HepG2 (cell line): ENCODE measurements around the gene IRF2BPL. TPM values are rescaled to one million over a fixed set of nuclear protein-coding genes. Genes with fewer than 3 reads are reported as not detected.

Experiments
- IKZF4 ChIP-seq: sonication (generic); formaldehyde crosslinking; IDR thresholded peaks from 2 replicates; pipeline ENCODE4 v1.5.1; 2020; ENCODE audit warnings: borderline replicate concordance, mild to moderate bottlenecking, low read depth, missing genetic modification reagents; ENCODE audit errors: not compliant biosample characterization
- MBNL3 ChIP-seq: fragments of 250-450 bp; sonication (Bioruptor Pico); conservative IDR thresholded peaks from 2 replicates; pipeline ENCODE4 v1.8.0; 2022; ENCODE audit warnings: mild to moderate bottlenecking, inconsistent platforms
- NFE2 ChIP-seq: sonication (generic); formaldehyde crosslinking; IDR thresholded peaks from 2 replicates; pipeline ENCODE4 v1.4.0; 2020; ENCODE audit warnings: missing genetic modification reagents
- SAP130 ChIP-seq: IDR thresholded peaks from 2 replicates; pipeline ENCODE4 v1.6.1; 2016; ENCODE audit warnings: low read depth
- SP5 ChIP-seq: IDR thresholded peaks from 2 replicates; pipeline ENCODE4 v1.6.1; 2016; ENCODE audit warnings: low read depth, borderline replicate concordance
- ZFY ChIP-seq: sonication (generic); formaldehyde crosslinking; IDR thresholded peaks from 2 replicates; pipeline ENCODE4 v1.4.0; 2020; ENCODE audit warnings: missing genetic modification reagents
- ZNF672 ChIP-seq: sonication (generic); formaldehyde crosslinking; IDR thresholded peaks from 2 replicates; pipeline ENCODE4 v1.8.1; 2022; ENCODE audit warnings: missing genetic modification reagents
- ZNF674 ChIP-seq: sonication (generic); formaldehyde crosslinking; IDR thresholded peaks from 2 replicates; pipeline ENCODE4 v1.5.0; 2020; ENCODE audit warnings: low read depth, mild to moderate bottlenecking, missing genetic modification reagents
- ZNF776 ChIP-seq: sonication (generic); formaldehyde crosslinking; IDR thresholded peaks from 2 replicates; pipeline ENCODE4 v1.4.0; 2020; ENCODE audit warnings: mild to moderate bottlenecking, missing genetic modification reagents
- polyA plus RNA-seq, 8 experiments: library from polyadenylated mRNA; depleted of rRNA in 3 of 8; stranded (reverse) in 7 of 8; unstranded in 1 of 8; fragments of >200 nt; fragmentation: Illumina TruSeq in 4 of 8; extraction: Trizol in 4 of 8; gene quantifications; 2 replicates each; pipeline versions ENCODE4 v1.2.1 to v1.2.3, GENCODE V29; 2011 to 2016; ENCODE audit warnings: low read depth in 4 of 8, missing spikeins in 1 of 8, mixed read lengths in 1 of 8; ENCODE audit not compliant: insufficient read depth in 1 of 8
- total RNA-seq, 5 experiments: library from RNA; depleted of rRNA; stranded (reverse); fragments of >200 nt; fragmentation: Illumina TruSeq; extraction: Trizol; gene quantifications; 2 replicates each; pipeline ENCODE4 v1.2.3, GENCODE V29; 2016; ENCODE audit warnings: low read depth in 1 of 5
- TF ChIP-seq, protein P1 (sequence below), 2 experiments: sonication (generic) in 1 of 2; formaldehyde crosslinking in 1 of 2; IDR thresholded peaks; 2 replicates each; pipeline versions ENCODE4 v1.5.1 to v1.6.1; 2011 to 2020; ENCODE audit warnings: borderline replicate concordance in 1 of 2, low read depth in 1 of 2, low read length in 1 of 2, mild to moderate bottlenecking in 1 of 2, missing genetic modification reagents in 1 of 2, moderate library complexity in 1 of 2
- TF ChIP-seq, protein P2 (sequence below): sonication (generic); formaldehyde crosslinking; IDR thresholded peaks from 2 replicates; pipeline ENCODE4 v1.8.0; 2022; ENCODE audit warnings: mild to moderate bottlenecking, missing genetic modification reagents, borderline replicate concordance
- TF ChIP-seq, protein P3 (sequence below): sonication (generic); formaldehyde crosslinking; IDR thresholded peaks from 2 replicates; pipeline ENCODE4 v1.5.1; 2020; ENCODE audit warnings: mild to moderate bottlenecking, moderate library complexity, missing genetic modification reagents
- TF ChIP-seq, protein P4 (sequence below): IDR thresholded peaks from 2 replicates; pipeline ENCODE4 v1.4.0; 2020; ENCODE audit warnings: mild to moderate bottlenecking, missing genetic modification reagents
- TF ChIP-seq, protein P5 (sequence below): sonication (generic); formaldehyde crosslinking; IDR thresholded peaks from 2 replicates; pipeline ENCODE4 v1.5.1; 2020; ENCODE audit warnings: missing genetic modification reagents, mild to moderate bottlenecking, borderline replicate concordance

Gene IRF2BPL
- total and polyA plus RNA-seq, 2 of the 13 experiments (the other 11 are each of a cell fraction or from before 2014, with no cell fraction given): 6.6 to 8.4 TPM

DNA sequence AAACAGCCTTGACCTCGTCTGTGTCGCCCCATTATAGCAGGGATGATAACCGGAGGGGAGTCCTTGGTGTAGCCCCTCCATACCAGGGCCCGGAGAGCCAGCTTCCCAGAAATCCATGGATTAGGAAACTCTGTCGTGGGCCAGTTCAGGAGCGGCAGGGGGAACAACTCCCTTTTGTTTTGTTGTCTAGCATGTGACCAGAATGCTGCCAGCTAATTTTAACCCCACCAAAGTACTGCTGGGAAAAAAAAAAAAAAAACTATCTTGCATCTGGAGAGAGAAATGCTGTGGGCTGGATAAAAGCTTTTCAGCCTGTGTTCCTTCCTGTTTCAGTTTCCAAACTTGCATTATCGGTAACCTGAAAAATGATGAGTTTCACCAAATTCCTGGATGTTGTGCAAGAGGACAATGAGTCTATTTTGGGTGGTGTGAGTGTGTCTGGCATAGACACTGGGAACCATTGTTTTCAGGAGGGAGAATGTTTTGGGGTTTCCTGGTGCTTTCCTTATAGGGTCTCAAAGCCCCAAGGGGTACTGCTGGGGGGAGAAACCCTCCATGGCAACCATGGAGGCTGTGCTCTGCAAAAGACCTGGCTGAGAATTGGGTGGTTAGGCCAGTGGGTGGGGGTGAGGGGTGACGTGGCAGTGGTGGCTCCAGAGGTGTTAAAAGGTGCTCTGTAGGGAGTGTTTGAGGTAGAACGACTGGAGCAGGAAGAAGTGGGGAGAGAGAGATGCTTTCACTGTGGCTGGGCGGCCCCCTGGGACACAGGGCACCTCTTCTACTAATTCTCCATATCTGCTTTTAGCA is 14.9 kb upstream of the IRF2BPL start (continued):
- TF ChIP-seq, protein P1, sequence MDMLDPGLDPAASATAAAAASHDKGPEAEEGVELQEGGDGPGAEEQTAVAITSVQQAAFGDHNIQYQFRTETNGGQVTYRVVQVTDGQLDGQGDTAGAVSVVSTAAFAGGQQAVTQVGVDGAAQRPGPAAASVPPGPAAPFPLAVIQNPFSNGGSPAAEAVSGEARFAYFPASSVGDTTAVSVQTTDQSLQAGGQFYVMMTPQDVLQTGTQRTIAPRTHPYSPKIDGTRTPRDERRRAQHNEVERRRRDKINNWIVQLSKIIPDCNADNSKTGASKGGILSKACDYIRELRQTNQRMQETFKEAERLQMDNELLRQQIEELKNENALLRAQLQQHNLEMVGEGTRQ (IDR thresholded peaks at IDR 0.05; ENCODE audit: low read depth, low read length): no peak
- TF ChIP-seq, protein P1 (CRISPR knock-in tag; IDR thresholded peaks at IDR 0.05; ENCODE audit: borderline replicate concordance): no peak
- TF ChIP-seq, protein P2, sequence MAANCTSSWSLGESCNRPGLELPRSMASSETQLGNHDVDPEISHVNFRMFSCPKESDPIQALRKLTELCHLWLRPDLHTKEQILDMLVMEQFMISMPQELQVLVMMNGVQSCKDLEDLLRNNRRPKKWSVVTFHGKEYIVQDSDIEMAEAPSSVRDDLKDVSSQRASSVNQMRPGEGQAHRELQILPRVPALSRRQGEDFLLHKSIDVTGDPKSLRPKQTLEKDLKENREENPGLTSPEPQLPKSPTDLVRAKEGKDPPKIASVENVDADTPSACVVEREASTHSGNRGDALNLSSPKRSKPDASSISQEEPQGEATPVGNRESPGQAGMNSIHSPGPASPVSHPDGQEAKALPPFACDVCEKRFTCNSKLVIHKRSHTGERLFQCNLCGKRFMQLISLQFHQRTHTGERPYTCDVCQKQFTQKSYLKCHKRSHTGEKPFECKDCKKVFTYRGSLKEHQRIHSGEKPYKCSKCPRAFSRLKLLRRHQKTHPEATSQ (CRISPR knock-in tag): no peak
- TF ChIP-seq IKZF4: no peak
- TF ChIP-seq SAP130 (CRISPR knock-in tag): peak; percentile 61; the same call in 1 of the 2 replicates
- no peak for TF ChIP-seq ZNF672 (CRISPR knock-in tag)
- TF ChIP-seq SP5: peak; percentile 40; the same call in 1 of the 2 replicates
- TF ChIP-seq, protein P3, sequence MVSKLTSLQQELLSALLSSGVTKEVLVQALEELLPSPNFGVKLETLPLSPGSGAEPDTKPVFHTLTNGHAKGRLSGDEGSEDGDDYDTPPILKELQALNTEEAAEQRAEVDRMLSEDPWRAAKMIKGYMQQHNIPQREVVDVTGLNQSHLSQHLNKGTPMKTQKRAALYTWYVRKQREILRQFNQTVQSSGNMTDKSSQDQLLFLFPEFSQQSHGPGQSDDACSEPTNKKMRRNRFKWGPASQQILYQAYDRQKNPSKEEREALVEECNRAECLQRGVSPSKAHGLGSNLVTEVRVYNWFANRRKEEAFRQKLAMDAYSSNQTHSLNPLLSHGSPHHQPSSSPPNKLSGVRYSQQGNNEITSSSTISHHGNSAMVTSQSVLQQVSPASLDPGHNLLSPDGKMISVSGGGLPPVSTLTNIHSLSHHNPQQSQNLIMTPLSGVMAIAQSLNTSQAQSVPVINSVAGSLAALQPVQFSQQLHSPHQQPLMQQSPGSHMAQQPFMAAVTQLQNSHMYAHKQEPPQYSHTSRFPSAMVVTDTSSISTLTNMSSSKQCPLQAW (CRISPR knock-in tag): no peak
- TF ChIP-seq ZFY: no peak
- TF ChIP-seq MBNL3 (CRISPR knock-in tag): no peak
- no peak for TF ChIP-seq NFE2
- TF ChIP-seq, protein P4, sequence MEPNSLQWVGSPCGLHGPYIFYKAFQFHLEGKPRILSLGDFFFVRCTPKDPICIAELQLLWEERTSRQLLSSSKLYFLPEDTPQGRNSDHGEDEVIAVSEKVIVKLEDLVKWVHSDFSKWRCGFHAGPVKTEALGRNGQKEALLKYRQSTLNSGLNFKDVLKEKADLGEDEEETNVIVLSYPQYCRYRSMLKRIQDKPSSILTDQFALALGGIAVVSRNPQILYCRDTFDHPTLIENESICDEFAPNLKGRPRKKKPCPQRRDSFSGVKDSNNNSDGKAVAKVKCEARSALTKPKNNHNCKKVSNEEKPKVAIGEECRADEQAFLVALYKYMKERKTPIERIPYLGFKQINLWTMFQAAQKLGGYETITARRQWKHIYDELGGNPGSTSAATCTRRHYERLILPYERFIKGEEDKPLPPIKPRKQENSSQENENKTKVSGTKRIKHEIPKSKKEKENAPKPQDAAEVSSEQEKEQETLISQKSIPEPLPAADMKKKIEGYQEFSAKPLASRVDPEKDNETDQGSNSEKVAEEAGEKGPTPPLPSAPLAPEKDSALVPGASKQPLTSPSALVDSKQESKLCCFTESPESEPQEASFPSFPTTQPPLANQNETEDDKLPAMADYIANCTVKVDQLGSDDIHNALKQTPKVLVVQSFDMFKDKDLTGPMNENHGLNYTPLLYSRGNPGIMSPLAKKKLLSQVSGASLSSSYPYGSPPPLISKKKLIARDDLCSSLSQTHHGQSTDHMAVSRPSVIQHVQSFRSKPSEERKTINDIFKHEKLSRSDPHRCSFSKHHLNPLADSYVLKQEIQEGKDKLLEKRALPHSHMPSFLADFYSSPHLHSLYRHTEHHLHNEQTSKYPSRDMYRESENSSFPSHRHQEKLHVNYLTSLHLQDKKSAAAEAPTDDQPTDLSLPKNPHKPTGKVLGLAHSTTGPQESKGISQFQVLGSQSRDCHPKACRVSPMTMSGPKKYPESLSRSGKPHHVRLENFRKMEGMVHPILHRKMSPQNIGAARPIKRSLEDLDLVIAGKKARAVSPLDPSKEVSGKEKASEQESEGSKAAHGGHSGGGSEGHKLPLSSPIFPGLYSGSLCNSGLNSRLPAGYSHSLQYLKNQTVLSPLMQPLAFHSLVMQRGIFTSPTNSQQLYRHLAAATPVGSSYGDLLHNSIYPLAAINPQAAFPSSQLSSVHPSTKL: peak; percentile 76; the same call in 1 of the 2 replicates
- no peak for TF ChIP-seq ZNF674 (CRISPR knock-in tag)
- no peak for TF ChIP-seq ZNF776
- TF ChIP-seq, protein P5, sequence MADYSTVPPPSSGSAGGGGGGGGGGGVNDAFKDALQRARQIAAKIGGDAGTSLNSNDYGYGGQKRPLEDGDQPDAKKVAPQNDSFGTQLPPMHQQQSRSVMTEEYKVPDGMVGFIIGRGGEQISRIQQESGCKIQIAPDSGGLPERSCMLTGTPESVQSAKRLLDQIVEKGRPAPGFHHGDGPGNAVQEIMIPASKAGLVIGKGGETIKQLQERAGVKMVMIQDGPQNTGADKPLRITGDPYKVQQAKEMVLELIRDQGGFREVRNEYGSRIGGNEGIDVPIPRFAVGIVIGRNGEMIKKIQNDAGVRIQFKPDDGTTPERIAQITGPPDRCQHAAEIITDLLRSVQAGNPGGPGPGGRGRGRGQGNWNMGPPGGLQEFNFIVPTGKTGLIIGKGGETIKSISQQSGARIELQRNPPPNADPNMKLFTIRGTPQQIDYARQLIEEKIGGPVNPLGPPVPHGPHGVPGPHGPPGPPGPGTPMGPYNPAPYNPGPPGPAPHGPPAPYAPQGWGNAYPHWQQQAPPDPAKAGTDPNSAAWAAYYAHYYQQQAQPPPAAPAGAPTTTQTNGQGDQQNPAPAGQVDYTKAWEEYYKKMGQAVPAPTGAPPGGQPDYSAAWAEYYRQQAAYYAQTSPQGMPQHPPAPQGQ (CRISPR knock-in tag): no peak
